ENCODE data around the gene ERI3.

Gene ERI3

DNA sequence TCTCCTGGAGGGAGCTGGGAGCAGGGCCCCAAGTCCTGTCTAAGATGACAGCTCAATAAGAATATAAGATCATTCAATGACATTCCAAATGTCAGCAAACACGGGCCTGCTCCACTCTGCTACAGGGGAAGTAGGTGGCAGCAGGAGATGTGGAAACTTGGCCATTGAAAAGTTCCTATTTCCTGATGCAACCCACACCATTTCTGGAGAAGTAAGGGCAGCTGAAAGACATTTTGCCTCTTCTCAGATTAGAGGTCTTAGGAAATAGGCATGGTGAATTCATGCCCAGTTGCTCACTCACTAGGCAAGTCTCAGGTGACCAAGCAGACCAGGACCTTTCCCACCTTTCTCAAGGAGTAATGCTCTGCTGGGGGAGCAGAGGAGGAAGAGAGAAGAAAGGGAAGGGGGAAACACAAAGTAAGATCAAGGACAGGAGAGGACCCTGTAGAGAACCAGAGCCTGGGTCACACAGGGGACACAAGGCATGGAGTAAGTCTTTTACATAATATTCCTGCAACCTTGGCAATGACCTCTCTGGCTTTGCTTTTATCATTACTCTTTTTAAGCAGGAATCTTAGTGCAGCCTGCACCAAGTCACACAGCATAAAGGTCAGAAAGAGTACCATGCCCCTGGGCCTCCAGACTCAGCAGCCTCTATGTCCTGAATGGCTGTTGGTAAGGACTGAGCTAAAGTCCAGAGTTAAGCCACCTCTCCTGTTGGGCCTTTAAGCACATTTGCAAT lies 72.9 kb downstream of the ERI3 start:
- DNase-seq: no peak

DNA sequence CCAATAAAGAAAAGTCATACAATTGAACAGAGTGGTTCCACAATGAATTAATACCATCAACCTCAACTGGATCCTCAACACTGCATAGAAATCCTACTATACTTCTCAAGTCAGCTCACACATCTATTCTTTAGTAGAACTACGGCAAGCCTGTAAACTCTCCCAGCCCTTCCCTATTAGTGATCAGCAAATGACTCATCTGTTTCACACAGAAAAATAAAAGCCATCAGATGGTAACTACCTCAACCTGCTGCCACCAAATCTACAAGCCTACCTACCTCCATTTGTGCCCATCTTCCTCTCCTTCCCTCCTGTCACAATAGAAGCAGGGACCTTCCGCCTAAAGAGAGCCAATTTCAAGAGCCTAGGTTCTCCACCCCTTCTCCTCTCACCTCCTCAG lies 78.2 kb downstream of the ERI3 start:
- DNase-seq: no peak

DNA sequence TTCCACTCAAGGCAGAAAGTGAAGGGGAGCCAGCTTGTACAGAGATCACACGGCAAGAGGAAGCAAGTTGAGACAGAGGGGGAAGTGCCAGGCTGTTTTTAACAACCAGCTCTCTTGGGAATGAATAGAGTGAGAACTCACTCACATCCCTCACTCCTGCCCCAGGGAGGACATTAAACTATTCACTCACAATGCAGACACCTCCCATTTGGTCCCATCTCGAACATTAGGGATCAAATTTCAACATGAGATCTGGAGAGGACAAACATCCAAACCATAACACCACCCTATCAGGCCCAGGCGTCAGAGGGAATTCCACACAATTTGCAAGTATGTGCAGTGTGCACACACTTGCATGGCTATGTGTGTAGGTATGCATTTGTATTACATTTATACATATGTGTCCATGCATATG lies 79.1 kb downstream of the ERI3 start:
- no peak for DNase-seq

DNA sequence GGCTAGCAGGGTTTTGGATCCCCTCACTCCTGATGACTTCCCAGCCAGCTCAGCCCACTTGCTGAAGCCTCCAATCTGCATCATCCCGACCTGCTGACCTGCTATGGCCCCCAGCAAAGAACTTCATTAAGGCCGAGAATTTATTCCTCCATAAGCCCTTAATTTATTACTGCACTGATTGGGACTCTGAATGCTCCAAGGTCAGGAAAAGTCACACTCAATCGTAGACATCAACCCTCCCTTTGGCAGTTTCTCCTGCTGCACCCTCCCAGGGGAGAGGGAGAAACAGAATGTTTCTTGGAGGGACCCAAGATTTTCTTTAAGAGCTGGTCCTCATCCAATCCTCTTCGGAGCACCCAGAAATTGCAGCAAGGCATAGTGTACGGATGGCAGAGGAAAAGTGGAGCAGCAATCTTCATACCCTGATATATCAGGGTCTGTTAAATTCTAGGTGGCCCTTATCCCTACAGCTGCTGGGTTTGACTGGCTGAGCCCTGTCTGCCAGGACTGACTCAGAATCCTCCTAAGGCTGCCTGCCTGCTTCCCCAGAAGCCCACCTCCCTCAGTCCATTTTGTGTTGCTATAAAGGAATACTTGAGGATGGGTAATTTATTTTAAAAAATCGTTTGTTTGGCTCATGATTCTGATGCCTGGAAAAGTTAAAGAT lies 79.6 kb downstream of the ERI3 start:
- no peak for DNase-seq

DNA sequence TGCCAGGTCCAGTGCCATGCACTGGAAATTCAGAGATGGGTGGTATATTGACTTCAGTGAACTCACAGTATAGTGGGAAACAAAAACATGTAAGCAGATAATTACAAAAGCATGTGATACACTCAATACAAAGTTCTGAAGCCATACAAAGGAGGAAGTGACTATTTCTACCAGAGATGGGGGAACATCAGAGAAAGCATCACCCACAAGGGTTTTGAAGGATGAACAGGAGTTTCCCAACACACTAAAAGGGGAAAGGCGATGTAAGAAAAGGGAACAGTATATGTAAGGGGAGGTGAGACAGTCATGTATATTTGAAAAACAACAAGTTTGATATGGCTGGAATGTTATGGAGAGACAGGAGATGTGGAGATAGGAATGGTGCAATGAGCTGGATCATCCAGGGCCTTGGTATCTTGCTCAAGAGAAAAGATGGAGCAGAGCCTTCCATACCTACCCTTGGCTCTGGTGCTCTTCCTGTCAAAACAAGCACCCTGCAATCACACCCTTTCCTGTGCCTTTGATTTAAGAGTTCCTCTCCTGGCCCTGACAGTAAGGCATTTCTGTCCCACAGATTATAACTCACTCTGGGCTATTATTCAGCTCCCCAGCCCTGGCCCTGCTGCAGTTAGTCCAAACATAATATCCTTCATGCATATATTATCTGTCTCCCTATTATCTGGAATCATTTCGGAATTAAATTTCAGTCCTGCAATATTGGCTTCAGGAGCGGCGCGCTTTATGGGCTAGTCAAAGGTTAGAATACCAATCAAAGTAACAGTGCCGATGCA lies 81.3 kb downstream of the ERI3 start:
- DNase-seq: no peak

DNA sequence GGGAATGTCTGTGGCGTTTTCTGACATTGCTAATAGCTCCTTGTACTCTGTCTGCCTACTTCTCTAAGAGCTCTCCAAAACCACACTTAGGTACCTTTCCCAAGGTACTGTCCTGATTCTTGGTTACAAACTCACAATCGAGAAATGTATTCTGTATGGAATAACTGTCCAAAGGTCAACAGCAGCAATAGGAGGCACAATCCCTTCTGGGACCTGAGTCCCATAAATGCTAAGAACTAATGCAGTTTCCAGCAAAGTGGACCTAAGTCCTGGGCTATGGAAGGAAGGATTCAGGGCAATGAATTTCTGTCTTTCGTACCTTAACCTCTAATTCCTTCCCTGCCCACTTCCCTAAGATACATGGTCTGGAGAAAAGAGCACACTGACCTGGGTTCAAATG lies 82.1 kb downstream of the ERI3 start:
- DNase-seq: no peak

DNA sequence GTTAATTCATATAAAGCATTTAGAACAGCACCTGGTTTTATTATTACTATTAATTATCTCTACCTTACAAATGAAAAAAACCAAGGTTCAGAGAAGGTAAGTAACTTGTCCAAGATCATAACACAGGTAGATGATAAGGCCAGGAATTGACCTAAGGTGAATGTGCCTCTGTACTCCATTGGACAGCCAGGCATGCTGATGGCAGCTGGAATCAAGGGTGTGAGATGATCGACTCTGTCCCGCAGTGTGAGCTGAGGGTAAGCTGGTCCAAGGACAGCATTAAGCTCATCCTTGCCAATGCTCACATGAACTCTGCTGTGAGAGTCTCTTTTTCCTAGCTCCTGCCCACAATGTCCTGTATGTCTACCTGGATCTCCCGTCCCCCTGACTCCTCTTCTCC lies 83.4 kb downstream of the ERI3 start:
- no peak for DNase-seq

DNA sequence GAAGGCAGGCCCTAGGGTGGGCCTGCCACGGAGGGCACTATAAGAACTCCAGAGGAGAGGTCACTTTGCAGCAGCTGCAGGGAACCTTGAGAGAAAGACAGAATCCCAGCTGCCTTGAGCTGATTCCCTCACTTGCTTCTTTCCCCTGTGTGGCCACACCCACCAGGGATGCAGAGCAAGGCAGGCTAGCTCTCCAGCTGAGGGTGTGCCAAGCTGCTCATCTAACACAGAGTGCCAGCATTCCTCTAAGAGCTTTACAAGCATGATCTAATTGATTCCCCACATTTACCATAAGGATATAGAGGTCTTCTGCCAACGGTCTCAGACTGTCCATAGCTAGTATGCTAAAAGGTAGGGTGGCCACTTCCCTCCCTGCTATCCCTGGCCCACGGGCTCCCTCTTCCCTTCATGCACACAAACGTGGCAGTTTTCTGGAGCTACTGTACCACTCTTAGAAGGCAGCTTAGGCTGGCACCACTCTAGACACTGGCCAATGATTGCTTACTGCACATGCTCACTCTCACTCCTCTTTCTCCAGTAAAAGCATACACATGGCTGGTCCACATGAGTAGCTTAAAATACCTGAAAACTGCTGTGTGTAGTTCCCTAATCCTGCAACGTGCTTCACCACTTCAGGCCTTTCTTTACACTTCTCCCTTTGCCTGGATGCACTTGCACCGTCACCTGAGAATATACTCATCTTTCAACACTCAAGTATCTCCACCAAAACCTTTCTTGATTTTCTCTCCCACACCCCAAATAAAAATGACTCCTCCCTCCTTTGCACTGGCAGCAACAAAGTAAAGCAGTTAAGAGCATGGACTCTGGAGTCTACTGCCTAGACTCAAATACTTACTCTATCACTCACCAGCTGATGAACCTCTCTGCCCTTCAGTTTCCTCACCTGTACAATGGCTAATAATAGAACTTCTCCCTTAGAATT lies 84.1 kb downstream of the ERI3 start:
- no peak for DNase-seq

DNA sequence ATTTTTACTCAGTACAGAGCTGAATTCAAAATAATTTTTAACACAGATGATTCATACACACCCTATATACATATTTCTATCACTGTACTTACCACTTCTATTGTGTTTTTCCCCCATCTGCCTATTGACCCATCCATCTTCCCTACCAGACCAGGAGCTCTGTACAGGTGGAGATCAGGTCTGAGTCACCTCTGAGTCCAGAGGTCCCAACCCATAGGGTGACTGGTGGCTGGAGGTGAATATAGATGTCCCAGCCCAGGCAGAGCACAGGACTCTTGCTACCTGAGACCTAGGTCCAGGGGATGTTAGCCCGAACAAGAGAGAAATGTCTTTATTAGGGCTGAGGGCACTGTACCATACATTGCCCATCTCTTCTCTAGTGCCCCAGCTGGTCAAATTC lies 87.0 kb downstream of the ERI3 start:
- DNase-seq: no peak

DNA sequence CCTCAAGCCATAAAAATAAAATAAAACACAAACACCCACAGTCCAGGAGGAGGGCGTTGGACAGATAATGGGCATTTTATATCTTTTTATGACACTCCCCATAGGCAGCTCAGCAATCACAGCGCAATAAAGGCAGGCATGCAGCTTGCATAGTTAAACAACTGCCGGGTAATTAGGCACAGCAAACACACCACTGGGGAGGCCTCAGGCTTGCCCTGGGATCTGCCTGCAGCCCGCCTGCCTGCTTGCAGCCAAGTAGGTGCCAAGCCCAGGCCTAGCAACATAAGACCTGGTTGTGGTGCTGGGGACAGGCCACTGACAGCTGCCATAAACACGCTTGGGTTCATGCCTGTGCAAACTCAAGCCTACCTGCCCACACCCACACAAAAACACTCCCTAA lies 87.6 kb downstream of the ERI3 start:
- no peak for DNase-seq

DNA sequence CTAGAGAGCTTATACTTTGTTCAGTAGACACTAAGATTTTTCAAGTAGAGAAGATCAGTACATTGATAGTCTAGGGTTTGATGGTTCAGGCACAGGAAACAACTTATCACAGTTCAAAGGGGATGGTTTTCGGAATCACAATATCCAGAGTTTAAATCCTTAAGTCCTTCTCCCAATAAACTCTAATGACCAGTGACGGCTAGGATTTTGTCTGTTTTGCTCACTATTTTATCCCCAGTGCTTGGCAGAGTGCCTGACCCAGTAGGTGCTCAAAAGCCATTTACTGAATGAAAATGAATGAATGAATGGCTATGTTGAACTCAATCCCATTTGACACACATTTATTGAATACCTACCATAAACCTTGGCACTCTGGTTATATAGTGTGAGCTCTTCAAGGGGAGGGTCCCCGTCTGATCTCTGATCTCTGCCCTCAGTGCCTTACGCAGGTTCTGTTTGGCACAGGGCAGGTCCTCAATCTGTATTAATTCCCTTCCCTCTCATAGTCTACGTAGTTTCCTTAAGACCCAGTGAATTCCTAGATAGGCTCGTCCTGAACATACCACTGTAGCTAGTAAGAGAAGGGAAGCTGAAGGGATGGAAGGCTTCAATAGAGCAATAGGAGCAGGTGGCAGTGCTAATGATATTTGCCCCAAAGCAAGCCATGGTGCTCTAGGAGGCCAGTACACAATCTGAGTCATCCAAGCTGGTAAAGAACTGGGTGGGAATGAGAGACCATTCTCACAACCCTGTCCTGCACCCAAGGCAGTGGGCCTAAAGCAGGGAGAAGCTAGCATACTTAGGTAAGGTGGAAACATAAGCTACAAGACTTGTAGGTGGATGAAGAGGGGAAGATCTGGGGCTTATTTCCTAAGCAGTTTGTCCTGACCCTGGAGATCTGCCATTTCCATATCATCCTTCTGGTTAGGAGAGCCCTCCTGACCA lies 88.4 kb downstream of the ERI3 start:
- no peak for DNase-seq

DNA sequence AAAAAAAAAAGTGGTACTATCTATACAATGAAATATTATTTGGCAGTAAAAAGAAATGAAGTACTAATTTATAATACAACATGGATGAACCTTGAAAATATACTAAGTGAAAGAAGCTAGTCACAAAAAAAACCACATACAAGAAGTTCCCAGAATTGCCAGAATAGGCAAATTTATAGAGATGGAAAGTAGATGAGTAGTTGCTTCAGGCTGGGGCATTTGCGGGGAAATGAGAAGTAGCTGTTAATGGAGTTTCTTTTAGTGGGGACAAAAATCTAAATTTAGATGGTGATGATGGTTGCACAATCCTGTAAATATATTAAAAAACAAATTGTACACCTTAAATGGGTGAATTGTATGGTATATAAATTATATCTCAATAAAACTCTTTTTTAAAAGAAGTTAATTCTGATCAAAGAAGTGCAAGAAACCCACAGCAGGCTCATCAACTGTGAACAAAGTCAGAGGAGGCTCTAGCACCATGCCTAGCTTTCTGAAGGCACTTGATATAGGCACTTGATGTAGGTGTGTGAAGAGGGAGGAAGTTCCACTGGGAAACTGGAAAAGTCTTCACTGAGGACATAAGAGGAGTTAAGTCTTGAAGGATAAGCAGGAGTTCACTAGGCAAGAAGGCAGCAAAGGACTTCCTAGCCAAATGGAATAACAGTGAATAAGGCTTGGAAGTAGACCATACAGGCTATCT lies 89.2 kb downstream of the ERI3 start:
- DNase-seq: no peak

DNA sequence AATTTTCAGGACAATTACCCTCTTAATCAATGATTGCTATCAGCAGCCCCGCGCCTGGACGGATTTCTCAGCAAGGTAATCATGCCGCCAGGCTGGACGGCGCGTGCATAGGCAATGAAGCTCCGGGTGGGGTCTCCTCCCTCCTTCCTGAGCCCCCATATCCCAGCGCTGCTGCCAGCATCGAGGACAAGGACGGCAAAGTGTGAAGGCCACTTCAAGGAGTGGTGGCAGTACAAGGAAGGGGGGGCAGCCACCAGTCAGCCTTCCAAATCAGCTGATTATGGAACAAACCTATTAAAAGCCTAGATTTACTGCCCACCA lies 90.6 kb downstream of the ERI3 start:
- no peak for DNase-seq

DNA sequence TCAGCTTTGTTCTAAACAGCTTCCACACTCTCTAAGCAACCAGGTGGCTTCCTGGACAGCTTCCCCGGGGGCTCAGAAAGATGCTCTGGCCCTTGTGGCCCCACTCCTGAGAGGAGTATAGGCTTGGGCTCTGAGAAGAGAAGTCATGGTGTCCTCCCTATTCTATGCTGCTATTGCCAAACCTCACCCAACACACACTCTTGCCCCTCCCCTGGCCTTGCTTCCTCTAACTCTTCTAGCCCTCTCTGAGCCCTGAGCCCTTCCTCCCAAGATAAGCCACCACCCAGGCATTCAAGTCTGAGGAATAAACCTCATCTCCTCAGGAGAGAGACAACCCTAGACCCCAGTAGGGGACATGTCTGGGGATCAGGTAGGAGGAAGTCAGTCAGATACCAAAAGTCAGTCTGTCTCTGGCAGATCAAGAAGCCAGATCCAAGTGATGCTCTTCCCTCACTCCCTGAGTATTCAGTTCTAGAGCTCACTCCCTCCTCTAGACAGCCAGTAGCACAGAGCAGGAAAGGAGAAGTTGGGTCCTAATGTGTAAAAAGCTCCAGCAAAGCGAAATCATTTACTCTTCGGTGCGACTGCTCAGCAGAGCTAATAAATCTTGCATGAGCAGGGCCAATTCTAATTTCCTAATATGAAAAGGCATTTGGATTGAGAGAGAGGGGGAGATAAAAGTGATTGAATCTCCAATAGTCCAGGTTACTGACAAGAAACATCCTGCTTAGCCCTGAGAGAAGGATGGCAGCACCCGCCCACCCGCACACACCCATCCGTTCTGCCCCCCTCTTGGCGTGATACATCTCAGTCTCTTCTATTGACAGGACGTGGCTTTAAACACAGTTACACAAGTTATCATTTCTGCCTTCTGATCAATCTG lies 91.2 kb downstream of the ERI3 start:
- no peak for DNase-seq

DNA sequence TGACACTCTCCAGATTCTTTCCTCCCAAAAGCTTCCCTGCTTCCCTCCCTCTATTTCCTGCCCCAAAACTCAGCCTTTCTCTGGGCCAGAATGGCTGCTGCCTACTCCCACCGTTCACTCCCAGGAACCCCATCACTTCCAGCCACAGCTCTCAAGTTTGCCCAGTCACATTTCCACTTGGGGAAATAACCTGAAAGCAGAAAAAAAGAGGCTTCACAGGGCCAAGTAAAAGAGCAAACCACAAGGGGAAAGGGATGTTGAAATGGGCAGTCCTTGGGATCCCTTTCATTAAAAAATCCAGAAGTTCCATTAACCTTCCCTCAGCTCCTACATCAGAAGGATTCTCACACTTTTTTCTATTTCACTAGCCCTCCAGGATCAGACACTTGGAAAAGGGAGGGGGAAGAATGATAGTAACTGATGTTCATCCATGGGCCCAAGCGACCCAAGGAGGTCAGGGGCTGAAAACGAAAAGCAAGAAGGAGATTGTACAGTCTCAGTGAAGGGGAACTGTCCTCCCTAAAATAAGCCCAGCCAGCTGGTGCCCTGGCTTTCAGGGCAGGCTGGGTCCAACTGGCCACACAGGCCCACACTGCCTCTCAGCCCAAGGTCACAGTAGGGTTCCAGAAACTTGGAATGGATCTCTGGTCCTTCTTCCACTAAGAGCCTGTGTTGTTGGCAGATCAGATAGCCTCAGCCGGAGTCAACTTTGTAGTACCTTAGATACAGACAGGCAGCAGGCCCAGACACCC lies 92.1 kb downstream of the ERI3 start:
- no peak for DNase-seq

DNA sequence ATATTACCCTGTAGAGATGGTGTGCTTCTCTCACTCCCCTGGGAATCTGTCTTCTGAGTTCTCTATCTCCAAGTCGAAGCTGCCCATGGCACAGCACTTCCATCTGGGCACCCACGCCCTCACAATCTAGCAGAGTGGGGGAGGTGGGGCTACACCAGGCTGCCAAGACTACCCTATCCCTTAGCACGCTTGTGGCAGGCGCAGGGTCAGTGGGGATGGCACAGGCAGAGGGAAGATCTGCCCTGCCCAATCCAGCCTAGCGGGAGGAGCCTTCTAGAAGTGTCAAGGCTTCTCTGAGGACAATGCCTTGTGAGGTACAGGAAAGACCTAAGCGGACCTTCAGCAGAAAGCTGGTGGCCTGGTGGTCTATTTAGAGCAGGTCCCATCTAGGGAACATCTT lies 92.6 kb downstream of the ERI3 start:
- DNase-seq: no peak

DNA sequence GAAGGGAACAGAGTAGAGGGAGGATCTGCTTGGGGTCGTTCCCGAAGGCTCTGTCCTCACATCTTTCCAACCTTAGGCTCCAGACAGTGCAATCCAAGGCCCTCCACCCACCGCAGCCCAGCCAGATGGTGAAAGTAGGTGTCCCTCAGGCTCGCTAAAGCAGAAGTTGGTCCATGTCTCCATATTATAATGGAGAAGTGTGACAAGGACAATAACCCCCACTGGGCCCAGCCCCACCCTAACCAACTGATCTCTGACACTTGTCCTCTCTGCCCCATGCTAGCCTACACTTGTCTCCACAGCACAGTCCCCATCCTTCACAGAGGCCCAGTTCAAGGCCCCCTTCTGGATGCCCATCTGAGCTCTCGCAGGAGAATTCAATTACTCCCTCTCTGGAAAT lies 93.1 kb downstream of the ERI3 start:
- DNase-seq: no peak

DNA sequence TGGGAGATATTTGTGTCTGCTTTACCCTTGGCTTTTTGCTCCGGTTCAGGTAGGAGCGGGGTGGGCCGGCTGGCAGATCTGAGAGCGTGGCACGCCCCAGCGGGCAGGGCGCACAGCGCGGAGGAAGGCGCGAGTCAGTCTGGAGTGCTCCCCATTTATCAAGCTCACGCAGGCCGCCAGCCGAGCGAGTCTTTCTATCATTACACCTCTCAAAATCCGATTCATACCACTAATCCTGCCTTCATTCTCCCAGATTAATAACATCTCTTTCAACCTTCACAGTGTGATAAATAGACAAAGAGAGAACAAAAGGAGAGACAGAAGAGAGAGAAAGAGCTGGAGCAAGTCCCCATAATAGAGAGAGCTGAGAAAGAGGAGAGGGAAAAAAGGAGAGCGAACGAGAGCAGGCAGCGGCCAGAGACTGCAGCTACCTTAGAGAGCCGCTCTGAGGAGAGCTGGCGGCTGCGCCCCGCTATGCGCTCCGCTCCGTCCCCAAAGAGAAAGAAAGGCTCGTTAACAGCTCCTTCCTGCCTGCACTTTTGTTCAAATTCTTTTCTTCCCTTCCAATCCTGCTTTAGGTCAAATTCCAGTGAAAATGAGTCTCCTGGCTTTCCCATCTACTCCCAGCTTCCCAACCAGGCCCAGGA lies 93.8 kb downstream of the ERI3 start:
- DNase-seq: no peak

DNA sequence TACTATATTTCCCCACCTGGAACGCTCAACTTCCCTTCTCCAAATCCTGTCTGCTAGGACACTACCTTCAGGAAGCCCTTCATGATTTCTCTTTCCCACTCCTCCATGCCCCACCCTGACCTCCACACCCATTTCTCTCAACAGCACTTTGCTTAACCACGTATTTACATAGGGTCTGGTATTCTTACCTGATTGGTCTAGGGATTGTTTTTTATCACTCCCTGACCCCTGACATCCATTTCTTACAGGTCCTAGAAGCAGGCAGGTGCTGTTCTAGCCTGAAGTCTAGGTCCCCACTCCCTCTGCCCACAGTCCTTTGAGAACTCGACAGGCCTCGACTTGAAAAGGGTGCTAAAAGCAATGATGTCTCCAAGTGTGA lies 94.3 kb downstream of the ERI3 start:
- DNase-seq: no peak
